Measurements from ENCODE around the gene WFIKKN2.

DNA sequence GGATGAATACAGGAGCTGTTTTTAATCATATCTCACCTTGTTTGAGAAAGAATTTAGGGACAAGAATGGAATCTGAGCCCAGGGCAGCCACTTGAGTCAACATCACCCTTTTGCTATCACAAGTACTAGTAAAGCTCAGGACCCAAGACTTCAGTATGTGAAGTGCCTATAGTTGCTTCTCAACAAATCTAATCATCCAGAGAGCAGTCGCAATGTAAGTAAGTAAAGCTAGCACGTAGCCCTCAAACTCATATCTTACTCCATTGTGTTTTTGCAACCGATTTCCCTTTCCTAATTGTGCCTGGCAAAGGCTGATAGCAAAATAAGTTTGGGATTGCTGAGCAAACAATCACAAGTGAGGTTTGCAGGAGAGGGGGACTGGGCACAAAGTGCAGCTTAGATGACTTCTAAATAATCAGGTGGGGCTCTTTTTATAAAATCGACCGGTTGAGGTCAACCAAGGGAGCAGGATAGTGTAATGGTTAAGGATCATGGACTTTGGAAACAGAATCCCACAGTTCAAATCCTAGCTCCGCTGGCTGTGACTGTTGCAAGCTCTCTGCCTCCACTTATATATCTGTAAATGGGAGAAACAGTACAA, 17.7 kb downstream of the WFIKKN2 start:
- TF ChIP-seq ZNF878 (CRISPR knock-in tag; IDR thresholded peaks at IDR 0.05) (no peak), ZNF274 (CRISPR knock-in tag; IDR thresholded peaks at IDR 0.05) (no peak), ASH2L (IDR thresholded peaks at IDR 0.05; ENCODE audit: insufficient read length, low read depth, low read length) (no peak), CBX2 (IDR thresholded peaks at IDR 0.05; ENCODE audit: low read depth, low read length) (no peak), CBX2 (CRISPR knock-in tag; IDR thresholded peaks at IDR 0.05; ENCODE audit: low read depth) (no peak), SP1 (IDR thresholded peaks at IDR 0.05) (no peak), SP1 (CRISPR knock-in tag; IDR thresholded peaks at IDR 0.05) (no peak), CHD2 (IDR thresholded peaks at IDR 0.05; ENCODE audit: low read depth, low read length) (no peak), CEBPB (IDR thresholded peaks at IDR 0.05; ENCODE audit: borderline replicate concordance, low read depth, low read length) (no peak), POLR2AphosphoS5 (IDR thresholded peaks at IDR 0.05; ENCODE audit: low read depth, low read length) (no peak)
- TF ChIP-seq, protein P1, sequence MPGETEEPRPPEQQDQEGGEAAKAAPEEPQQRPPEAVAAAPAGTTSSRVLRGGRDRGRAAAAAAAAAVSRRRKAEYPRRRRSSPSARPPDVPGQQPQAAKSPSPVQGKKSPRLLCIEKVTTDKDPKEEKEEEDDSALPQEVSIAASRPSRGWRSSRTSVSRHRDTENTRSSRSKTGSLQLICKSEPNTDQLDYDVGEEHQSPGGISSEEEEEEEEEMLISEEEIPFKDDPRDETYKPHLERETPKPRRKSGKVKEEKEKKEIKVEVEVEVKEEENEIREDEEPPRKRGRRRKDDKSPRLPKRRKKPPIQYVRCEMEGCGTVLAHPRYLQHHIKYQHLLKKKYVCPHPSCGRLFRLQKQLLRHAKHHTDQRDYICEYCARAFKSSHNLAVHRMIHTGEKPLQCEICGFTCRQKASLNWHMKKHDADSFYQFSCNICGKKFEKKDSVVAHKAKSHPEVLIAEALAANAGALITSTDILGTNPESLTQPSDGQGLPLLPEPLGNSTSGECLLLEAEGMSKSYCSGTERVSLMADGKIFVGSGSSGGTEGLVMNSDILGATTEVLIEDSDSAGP (CRISPR knock-in tag; IDR thresholded peaks at IDR 0.05; ENCODE audit: borderline replicate concordance), result no peak
- TF ChIP-seq, protein P2, sequence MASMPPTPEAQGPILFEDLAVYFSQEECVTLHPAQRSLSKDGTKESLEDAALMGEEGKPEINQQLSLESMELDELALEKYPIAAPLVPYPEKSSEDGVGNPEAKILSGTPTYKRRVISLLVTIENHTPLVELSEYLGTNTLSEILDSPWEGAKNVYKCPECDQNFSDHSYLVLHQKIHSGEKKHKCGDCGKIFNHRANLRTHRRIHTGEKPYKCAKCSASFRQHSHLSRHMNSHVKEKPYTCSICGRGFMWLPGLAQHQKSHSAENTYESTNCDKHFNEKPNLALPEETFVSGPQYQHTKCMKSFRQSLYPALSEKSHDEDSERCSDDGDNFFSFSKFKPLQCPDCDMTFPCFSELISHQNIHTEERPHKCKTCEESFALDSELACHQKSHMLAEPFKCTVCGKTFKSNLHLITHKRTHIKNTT (CRISPR knock-in tag; IDR thresholded peaks at IDR 0.05), result no peak
- TF ChIP-seq, protein P3, sequence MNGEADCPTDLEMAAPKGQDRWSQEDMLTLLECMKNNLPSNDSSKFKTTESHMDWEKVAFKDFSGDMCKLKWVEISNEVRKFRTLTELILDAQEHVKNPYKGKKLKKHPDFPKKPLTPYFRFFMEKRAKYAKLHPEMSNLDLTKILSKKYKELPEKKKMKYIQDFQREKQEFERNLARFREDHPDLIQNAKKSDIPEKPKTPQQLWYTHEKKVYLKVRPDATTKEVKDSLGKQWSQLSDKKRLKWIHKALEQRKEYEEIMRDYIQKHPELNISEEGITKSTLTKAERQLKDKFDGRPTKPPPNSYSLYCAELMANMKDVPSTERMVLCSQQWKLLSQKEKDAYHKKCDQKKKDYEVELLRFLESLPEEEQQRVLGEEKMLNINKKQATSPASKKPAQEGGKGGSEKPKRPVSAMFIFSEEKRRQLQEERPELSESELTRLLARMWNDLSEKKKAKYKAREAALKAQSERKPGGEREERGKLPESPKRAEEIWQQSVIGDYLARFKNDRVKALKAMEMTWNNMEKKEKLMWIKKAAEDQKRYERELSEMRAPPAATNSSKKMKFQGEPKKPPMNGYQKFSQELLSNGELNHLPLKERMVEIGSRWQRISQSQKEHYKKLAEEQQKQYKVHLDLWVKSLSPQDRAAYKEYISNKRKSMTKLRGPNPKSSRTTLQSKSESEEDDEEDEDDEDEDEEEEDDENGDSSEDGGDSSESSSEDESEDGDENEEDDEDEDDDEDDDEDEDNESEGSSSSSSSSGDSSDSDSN (CRISPR knock-in tag; IDR thresholded peaks at IDR 0.05), result no peak
- TF ChIP-seq, protein P4, sequence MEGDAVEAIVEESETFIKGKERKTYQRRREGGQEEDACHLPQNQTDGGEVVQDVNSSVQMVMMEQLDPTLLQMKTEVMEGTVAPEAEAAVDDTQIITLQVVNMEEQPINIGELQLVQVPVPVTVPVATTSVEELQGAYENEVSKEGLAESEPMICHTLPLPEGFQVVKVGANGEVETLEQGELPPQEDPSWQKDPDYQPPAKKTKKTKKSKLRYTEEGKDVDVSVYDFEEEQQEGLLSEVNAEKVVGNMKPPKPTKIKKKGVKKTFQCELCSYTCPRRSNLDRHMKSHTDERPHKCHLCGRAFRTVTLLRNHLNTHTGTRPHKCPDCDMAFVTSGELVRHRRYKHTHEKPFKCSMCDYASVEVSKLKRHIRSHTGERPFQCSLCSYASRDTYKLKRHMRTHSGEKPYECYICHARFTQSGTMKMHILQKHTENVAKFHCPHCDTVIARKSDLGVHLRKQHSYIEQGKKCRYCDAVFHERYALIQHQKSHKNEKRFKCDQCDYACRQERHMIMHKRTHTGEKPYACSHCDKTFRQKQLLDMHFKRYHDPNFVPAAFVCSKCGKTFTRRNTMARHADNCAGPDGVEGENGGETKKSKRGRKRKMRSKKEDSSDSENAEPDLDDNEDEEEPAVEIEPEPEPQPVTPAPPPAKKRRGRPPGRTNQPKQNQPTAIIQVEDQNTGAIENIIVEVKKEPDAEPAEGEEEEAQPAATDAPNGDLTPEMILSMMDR (CRISPR knock-in tag; IDR thresholded peaks at IDR 0.05), result no peak
- TF ChIP-seq, protein P5, sequence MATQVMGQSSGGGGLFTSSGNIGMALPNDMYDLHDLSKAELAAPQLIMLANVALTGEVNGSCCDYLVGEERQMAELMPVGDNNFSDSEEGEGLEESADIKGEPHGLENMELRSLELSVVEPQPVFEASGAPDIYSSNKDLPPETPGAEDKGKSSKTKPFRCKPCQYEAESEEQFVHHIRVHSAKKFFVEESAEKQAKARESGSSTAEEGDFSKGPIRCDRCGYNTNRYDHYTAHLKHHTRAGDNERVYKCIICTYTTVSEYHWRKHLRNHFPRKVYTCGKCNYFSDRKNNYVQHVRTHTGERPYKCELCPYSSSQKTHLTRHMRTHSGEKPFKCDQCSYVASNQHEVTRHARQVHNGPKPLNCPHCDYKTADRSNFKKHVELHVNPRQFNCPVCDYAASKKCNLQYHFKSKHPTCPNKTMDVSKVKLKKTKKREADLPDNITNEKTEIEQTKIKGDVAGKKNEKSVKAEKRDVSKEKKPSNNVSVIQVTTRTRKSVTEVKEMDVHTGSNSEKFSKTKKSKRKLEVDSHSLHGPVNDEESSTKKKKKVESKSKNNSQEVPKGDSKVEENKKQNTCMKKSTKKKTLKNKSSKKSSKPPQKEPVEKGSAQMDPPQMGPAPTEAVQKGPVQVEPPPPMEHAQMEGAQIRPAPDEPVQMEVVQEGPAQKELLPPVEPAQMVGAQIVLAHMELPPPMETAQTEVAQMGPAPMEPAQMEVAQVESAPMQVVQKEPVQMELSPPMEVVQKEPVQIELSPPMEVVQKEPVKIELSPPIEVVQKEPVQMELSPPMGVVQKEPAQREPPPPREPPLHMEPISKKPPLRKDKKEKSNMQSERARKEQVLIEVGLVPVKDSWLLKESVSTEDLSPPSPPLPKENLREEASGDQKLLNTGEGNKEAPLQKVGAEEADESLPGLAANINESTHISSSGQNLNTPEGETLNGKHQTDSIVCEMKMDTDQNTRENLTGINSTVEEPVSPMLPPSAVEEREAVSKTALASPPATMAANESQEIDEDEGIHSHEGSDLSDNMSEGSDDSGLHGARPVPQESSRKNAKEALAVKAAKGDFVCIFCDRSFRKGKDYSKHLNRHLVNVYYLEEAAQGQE (IDR thresholded peaks at IDR 0.05; ENCODE audit: borderline replicate concordance in 1 of 2, low read depth in 1 of 2, low read length in 2 of 2), result no peak
- TF ChIP-seq, protein P6, sequence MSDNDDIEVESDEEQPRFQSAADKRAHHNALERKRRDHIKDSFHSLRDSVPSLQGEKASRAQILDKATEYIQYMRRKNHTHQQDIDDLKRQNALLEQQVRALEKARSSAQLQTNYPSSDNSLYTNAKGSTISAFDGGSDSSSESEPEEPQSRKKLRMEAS (IDR thresholded peaks at IDR 0.05), result no peak
